SHP77 (cell line): ENCODE data around the gene VPS11.

Source experiments
- DNase-seq, 2 experiments: peaks; one replicate each; lab custom pipeline; 2025; lab: John Stamatoyannopoulos, UW

The VPS11 gene

GRCh38 chr11:119081682-119082260 is 14.2 kb downstream of the VPS11 start:
- no peak for DNase-seq

- DNase-seq = peak; percentile 89 to 93
Observed at GRCh38 chr11:119084663-119085436, 17.2 kb downstream of the VPS11 start, which contains the start of gene HMBS. TSS of gene HMBS (plus strand) at chr11:119084881. CDS start at chr11:119085034, 153 bp downstream.

GRCh38 chr11:119085437-119085847 is 17.8 kb downstream of the VPS11 start:
- no peak for DNase-seq

- no peak for DNase-seq
Observed at GRCh38 chr11:119087123-119087522, 19.5 kb downstream of the VPS11 start.

GRCh38 chr11:119087747-119088241 is 20.2 kb downstream of the VPS11 start:
- DNase-seq = no peak

GRCh38 chr11:119088406-119088805 is 20.8 kb downstream of the VPS11 start:
- DNase-seq = no peak

- no peak for DNase-seq
Observed at GRCh38 chr11:119089319-119089718, 21.7 kb downstream of the VPS11 start.

GRCh38 chr11:119091178-119091577 is 23.6 kb downstream of the VPS11 start:
- DNase-seq = no peak

GRCh38 chr11:119091966-119092879 is 24.6 kb downstream of the VPS11 start:
- no peak for DNase-seq

GRCh38 chr11:119092880-119093842 is 25.5 kb downstream of the VPS11 start:
- DNase-seq = no peak

GRCh38 chr11:119093942-119094815 is 26.6 kb downstream of the VPS11 start:
- no peak for DNase-seq

- peak; percentile 52 to 66 for DNase-seq
Observed at GRCh38 chr11:119094816-119095065, 27.1 kb downstream of the VPS11 start.

GRCh38 chr11:119095066-119095880 is 27.7 kb downstream of the VPS11 start:
- peak; percentile 99 for DNase-seq

- no peak for DNase-seq
Observed at GRCh38 chr11:119099711-119100110, 32.1 kb downstream of the VPS11 start.

GRCh38 chr11:119100246-119100970 is 32.8 kb downstream of the VPS11 start:
- peak; percentile 32 to 39 for DNase-seq

GRCh38 chr11:119100994-119101758 is 33.6 kb downstream of the VPS11 start:
- DNase-seq = no peak

GRCh38 chr11:119101759-119102423 is 34.3 kb downstream of the VPS11 start, which contains the start of gene DPAGT1:
TSS of gene DPAGT1 (minus strand) at chr11:119101853. CDS start at chr11:119101655, 198 bp downstream.
- DNase-seq = peak; percentile 97
